ENCODE data around the gene NECAB3. TPM values are rescaled to one million over a fixed set of nuclear protein-coding genes. Genes with fewer than 3 reads are reported as not detected.

The NECAB3 gene
- total and polyA plus RNA-seq, 4 donors, result 10.5 to 14.8 (median 11.1) TPM

DNA sequence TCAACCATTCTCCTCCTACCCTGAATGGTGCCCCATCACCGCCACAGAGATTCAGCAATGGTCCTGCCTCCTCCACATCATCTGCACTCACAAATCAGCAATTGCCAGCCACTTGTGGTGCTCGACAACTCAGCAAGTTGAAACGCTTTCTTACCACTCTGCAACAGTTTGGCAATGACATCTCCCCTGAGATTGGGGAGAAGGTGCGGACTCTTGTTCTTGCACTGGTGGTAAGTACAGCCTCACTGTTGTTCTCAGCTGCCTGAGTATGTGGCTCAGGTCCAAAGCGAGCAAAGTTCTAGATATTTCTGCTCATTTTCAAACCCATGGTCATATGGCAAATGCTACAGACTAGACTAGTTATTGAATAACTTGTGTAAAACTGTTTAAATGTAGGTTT is 63.1 kb downstream of the NECAB3 start:
- peaks cover 2 to 35% (median 20%) of the 10 kb centered on the region in 4 donors for H3K36me3 ChIP-seq (ENCODE audit: control insufficient read depth in 4 of 4, insufficient read depth in 3 of 4, low read depth in 1 of 4, low read length in 3 of 4)
- no peak overlapping the region for H3K27ac ChIP-seq (ENCODE audit: low read depth in 1 of 2, low read length in 2 of 2)
- no peak for DNase-seq (ENCODE audit: low spot score)
- H3K4me3 ChIP-seq (ENCODE audit: low read depth in 1 of 3, low read length in 3 of 3), result no peak overlapping the region
- H3K4me1 ChIP-seq (ENCODE audit: control insufficient read depth in 4 of 4, insufficient read depth in 4 of 4, low read length in 3 of 4), result peaks cover 0 to 3% (median 0%) of the 10 kb centered on the region in 4 donors
- 97% methylated on average over 5 of the region's 5 CpGs for WGBS
- no peaks in the 10 kb centered on the region for H3K27me3 ChIP-seq (ENCODE audit: control insufficient read depth in 4 of 4, insufficient read depth in 4 of 4, low read length in 3 of 4)
- H3K9me3 ChIP-seq (ENCODE audit: control insufficient read depth in 4 of 4, low read length in 3 of 4), result no peaks in the 10 kb centered on the region
- no peak for TF ChIP-seq GABPA (IDR thresholded peaks at IDR 0.05 in 1 of 2, conservative IDR thresholded peaks at IDR 0.05 in 1 of 2)
- TF ChIP-seq FOXA2 (IDR thresholded peaks at IDR 0.05), result no peak
- no peak for TF ChIP-seq HNF4G (IDR thresholded peaks at IDR 0.05)
- TF ChIP-seq, protein P1, sequence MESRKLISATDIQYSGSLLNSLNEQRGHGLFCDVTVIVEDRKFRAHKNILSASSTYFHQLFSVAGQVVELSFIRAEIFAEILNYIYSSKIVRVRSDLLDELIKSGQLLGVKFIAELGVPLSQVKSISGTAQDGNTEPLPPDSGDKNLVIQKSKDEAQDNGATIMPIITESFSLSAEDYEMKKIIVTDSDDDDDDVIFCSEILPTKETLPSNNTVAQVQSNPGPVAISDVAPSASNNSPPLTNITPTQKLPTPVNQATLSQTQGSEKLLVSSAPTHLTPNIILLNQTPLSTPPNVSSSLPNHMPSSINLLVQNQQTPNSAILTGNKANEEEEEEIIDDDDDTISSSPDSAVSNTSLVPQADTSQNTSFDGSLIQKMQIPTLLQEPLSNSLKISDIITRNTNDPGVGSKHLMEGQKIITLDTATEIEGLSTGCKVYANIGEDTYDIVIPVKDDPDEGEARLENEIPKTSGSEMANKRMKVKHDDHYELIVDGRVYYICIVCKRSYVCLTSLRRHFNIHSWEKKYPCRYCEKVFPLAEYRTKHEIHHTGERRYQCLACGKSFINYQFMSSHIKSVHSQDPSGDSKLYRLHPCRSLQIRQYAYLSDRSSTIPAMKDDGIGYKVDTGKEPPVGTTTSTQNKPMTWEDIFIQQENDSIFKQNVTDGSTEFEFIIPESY (IDR thresholded peaks at IDR 0.05), result no peak
- TF ChIP-seq, protein P2, sequence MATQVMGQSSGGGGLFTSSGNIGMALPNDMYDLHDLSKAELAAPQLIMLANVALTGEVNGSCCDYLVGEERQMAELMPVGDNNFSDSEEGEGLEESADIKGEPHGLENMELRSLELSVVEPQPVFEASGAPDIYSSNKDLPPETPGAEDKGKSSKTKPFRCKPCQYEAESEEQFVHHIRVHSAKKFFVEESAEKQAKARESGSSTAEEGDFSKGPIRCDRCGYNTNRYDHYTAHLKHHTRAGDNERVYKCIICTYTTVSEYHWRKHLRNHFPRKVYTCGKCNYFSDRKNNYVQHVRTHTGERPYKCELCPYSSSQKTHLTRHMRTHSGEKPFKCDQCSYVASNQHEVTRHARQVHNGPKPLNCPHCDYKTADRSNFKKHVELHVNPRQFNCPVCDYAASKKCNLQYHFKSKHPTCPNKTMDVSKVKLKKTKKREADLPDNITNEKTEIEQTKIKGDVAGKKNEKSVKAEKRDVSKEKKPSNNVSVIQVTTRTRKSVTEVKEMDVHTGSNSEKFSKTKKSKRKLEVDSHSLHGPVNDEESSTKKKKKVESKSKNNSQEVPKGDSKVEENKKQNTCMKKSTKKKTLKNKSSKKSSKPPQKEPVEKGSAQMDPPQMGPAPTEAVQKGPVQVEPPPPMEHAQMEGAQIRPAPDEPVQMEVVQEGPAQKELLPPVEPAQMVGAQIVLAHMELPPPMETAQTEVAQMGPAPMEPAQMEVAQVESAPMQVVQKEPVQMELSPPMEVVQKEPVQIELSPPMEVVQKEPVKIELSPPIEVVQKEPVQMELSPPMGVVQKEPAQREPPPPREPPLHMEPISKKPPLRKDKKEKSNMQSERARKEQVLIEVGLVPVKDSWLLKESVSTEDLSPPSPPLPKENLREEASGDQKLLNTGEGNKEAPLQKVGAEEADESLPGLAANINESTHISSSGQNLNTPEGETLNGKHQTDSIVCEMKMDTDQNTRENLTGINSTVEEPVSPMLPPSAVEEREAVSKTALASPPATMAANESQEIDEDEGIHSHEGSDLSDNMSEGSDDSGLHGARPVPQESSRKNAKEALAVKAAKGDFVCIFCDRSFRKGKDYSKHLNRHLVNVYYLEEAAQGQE (IDR thresholded peaks at IDR 0.05), result no peak
- TF ChIP-seq NR2F2 (IDR thresholded peaks at IDR 0.05), result no peak
- TF ChIP-seq, protein P3, sequence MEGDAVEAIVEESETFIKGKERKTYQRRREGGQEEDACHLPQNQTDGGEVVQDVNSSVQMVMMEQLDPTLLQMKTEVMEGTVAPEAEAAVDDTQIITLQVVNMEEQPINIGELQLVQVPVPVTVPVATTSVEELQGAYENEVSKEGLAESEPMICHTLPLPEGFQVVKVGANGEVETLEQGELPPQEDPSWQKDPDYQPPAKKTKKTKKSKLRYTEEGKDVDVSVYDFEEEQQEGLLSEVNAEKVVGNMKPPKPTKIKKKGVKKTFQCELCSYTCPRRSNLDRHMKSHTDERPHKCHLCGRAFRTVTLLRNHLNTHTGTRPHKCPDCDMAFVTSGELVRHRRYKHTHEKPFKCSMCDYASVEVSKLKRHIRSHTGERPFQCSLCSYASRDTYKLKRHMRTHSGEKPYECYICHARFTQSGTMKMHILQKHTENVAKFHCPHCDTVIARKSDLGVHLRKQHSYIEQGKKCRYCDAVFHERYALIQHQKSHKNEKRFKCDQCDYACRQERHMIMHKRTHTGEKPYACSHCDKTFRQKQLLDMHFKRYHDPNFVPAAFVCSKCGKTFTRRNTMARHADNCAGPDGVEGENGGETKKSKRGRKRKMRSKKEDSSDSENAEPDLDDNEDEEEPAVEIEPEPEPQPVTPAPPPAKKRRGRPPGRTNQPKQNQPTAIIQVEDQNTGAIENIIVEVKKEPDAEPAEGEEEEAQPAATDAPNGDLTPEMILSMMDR (IDR thresholded peaks at IDR 0.05; ENCODE audit: low read depth, low read length, missing input control), result no peak
- TF ChIP-seq, protein P4, sequence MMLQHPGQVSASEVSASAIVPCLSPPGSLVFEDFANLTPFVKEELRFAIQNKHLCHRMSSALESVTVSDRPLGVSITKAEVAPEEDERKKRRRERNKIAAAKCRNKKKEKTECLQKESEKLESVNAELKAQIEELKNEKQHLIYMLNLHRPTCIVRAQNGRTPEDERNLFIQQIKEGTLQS (IDR thresholded peaks at IDR 0.05), result no peak
- TF ChIP-seq JUND (IDR thresholded peaks at IDR 0.05), result no peak
- no peak for TF ChIP-seq MAX (IDR thresholded peaks at IDR 0.05)
- TF ChIP-seq EGR1 (IDR thresholded peaks at IDR 0.05; ENCODE audit: low read depth in 2 of 2), result no peak
- TF ChIP-seq TAF1 (conservative IDR thresholded peaks at IDR 0.05), result no peak
- no peak for TF ChIP-seq RXRA (IDR thresholded peaks at IDR 0.05)
- TF ChIP-seq HNF4A (conservative IDR thresholded peaks at IDR 0.05), result no peak
- no peak for TF ChIP-seq YY1 (IDR thresholded peaks at IDR 0.05)
- TF ChIP-seq RAD21 (IDR thresholded peaks at IDR 0.05), result no peak
- TF ChIP-seq SP1 (IDR thresholded peaks at IDR 0.05), result no peak
- no peak for TF ChIP-seq FOXA1 (IDR thresholded peaks at IDR 0.05)
- H3K9ac ChIP-seq (ENCODE audit: low read depth in 1 of 2, low read length in 2 of 2), result no peak overlapping the region
